Natural killer cell treated with Interleukin-12 subunit alpha and Interleukin-12 subunit beta and Interleukin-15 and Interleukin-18, amount 100 ng/mL, for 72 hours (primary cell): ENCODE measurements around the gene RPS6KA5. TPM values are rescaled to one million over a fixed set of nuclear protein-coding genes. Genes with fewer than 3 reads are reported as not detected.
A peak's percentile ranks its signal among the peaks of the same experiment; 100 is the strongest.

Experiments
- ATAC-seq, 2 donors: fragments of 150-1000 bp; cut with Tn5 transposase in 1 of 2; sonication (Bioruptor Pico), chemical (Tn5 transposase) in 1 of 2; 2 replicates each; pipeline ENCODE4 v1.10.0; 2021
- DNase-seq: peaks from one replicate; pipeline ENCODE4 v3.0.0; 2022; ENCODE audit warnings: low spot score
- H3K27ac Mint-ChIP-seq, 2 donors: 1 replicate in 1 of 2; 2 replicates in 1 of 2; pipeline ENCODE4 v1.8.0; 2022; ENCODE audit warnings: mixed read lengths in 2 of 2, mild to moderate bottlenecking in 1 of 2, moderate library complexity in 1 of 2
- H3K27me3 Mint-ChIP-seq, 2 donors: 1 replicate in 1 of 2; 2 replicates in 1 of 2; pipeline ENCODE4 v1.8.0; 2022; ENCODE audit warnings: mixed read lengths in 2 of 2
- H3K36me3 Mint-ChIP-seq: one replicate; pipeline ENCODE4 v1.8.0; 2022; ENCODE audit warnings: mixed read lengths
- H3K4me1 Mint-ChIP-seq, 2 donors: 1 replicate in 1 of 2; 2 replicates in 1 of 2; pipeline ENCODE4 v1.8.0; 2022; ENCODE audit warnings: low read depth in 2 of 2, mixed read lengths in 2 of 2, mild to moderate bottlenecking in 1 of 2
- H3K4me3 Mint-ChIP-seq: one replicate; pipeline ENCODE4 v1.8.0; 2022; ENCODE audit warnings: mixed read lengths
- H3K9me3 Mint-ChIP-seq: 2 replicates; pipeline ENCODE4 v1.8.0; 2022; ENCODE audit warnings: mixed read lengths
- total RNA-seq, 2 donors: library from RNA; stranded (reverse); gene quantifications; one replicate each; pipeline ENCODE4 v1.2.3, GENCODE V29; 2022

The RPS6KA5 gene
- total RNA-seq, 2 donors from 2014 or later: 20.5 to 47.5 TPM

GRCh38 chr14:91009501-91010152 is 50.8 kb downstream of the RPS6KA5 start:
- Mint-ChIP-seq H3K4me1 (peaks cover 24 to 30% of the 10 kb centered on the region in 2 donors), H3K27me3 (no peaks in the 10 kb centered on the region), H3K27ac (peak overlapping the region; percentile 60 to 82), H3K4me3 (peak overlapping the region; percentile 72), H3K9me3 (no peaks in the 10 kb centered on the region), H3K36me3 (peaks cover 5% of the 10 kb centered on the region)
- peak; percentile 57 to 75 for ATAC-seq
- no peak for DNase-seq

- DNase-seq (no peak), ATAC-seq (peak in 1 of 2 donors; percentile 40)
- Mint-ChIP-seq H3K36me3 (peaks cover 5% of the 10 kb centered on the region), H3K4me1 (peaks cover 24 to 30% of the 10 kb centered on the region in 2 donors), H3K4me3 (peak overlapping the region; percentile 72), H3K9me3 (no peaks in the 10 kb centered on the region), H3K27ac (peak overlapping the region; percentile 60 to 82), H3K27me3 (no peaks in the 10 kb centered on the region)
Measured at GRCh38 chr14:91008759-91009409, 51.6 kb downstream of the RPS6KA5 start.

DNA sequence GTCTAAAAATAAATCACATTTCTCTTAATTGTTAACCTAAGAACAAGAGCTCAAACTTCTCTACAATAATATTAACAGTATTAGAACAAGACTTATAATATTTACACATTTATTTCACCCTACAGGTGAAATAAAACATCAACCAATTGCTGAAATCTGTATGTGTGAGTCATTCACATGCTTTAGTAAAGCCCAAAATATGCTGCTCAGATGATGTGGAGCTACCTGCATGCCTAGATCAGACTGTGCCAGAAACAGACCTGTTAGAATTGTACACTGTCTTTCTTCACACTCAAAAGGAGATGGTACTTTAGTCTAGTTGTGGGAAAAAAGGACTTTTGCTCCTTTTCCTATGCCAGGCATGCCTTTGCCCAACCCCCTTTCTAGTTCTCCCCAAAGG is 54.7 kb downstream of the RPS6KA5 start:
- no peak for ATAC-seq
- H3K36me3 Mint-ChIP-seq: peaks cover 5% of the 10 kb centered on the region
- DNase-seq: no peak
- H3K4me3 Mint-ChIP-seq: no peak overlapping the region
- H3K27ac Mint-ChIP-seq: peak overlapping the region in 1 of 2 donors; percentile 59
- peaks cover 21 to 26% of the 10 kb centered on the region in 2 donors for H3K4me1 Mint-ChIP-seq
- H3K9me3 Mint-ChIP-seq: no peaks in the 10 kb centered on the region
- no peaks in the 10 kb centered on the region for H3K27me3 Mint-ChIP-seq

GRCh38 chr14:91004987-91005386 is 55.5 kb downstream of the RPS6KA5 start:
- H3K4me1 Mint-ChIP-seq: peaks cover 15 to 20% of the 10 kb centered on the region in 2 donors
- ATAC-seq (no peak), DNase-seq (no peak)
- H3K27me3 Mint-ChIP-seq: no peaks in the 10 kb centered on the region
- no peak overlapping the region for H3K4me3 Mint-ChIP-seq
- peaks cover 5% of the 10 kb centered on the region for H3K36me3 Mint-ChIP-seq
- H3K9me3 Mint-ChIP-seq: no peaks in the 10 kb centered on the region
- no peak overlapping the region for H3K27ac Mint-ChIP-seq

DNA sequence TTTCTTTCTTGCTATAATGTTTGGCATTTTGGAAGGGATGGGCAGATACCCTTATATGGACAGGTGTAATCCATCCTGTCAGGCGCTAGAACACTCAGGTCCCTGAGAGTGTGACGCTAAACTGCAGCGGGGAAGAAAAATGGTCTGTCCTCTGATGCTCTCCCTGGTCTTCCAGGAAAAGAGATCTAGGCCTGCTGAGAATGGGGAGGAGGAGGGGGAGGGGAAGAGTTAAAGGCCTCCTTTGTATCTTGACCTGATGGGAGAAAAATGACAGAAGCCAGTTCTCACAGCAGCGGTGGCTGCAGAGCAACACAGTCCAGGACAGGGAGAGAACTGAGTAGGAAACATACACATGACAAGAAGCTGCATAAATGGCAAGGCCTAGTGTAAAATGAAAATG is 61.1 kb downstream of the RPS6KA5 start:
- DNase-seq (no peak), ATAC-seq (no peak)
- H3K36me3 Mint-ChIP-seq: no peaks in the 10 kb centered on the region
- no peak overlapping the region for H3K4me3 Mint-ChIP-seq
- no peaks in the 10 kb centered on the region for H3K27me3 Mint-ChIP-seq
- no peak overlapping the region for H3K27ac Mint-ChIP-seq
- H3K9me3 Mint-ChIP-seq: no peaks in the 10 kb centered on the region
- peaks cover 0 to 5% of the 10 kb centered on the region in 2 donors for H3K4me1 Mint-ChIP-seq

- Mint-ChIP-seq H3K27me3 (no peaks in the 10 kb centered on the region), H3K9me3 (no peaks in the 10 kb centered on the region), H3K4me1 (peaks cover 0 to 14% of the 10 kb centered on the region in 2 donors), H3K27ac (no peak overlapping the region), H3K4me3 (no peak overlapping the region), H3K36me3 (no peaks in the 10 kb centered on the region)
- DNase-seq (no peak), ATAC-seq (no peak)
Measured at GRCh38 chr14:90996967-90997366, 63.5 kb downstream of the RPS6KA5 start.

DNA sequence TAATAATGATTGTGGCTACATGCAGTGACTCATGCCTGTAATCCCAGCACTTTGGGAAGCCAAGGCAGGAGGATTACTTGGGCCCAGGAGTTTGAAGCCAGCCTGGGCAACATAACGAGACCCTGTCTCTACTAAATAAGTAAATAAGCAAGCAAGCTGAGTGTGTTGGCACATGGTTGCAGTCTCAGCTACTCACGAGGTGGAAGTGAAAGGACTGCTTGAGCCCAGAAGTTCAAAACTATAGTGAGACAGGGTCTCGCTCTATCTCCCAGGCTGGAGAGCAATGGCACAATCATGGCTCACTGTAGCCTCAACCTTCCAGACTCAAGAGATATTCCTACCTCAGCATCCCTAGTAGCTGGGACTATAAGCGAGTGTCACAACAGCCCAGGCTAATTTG is 64.7 kb downstream of the RPS6KA5 start:
- H3K9me3 Mint-ChIP-seq: no peaks in the 10 kb centered on the region
- H3K27ac Mint-ChIP-seq: no peak overlapping the region
- no peak for DNase-seq
- H3K4me3 Mint-ChIP-seq: no peak overlapping the region
- ATAC-seq: no peak
- H3K36me3 Mint-ChIP-seq: peaks cover 5% of the 10 kb centered on the region
- H3K4me1 Mint-ChIP-seq: peaks cover 7 to 16% of the 10 kb centered on the region in 2 donors
- H3K27me3 Mint-ChIP-seq: no peaks in the 10 kb centered on the region

- Mint-ChIP-seq H3K27ac (peak overlapping the region in 1 of 2 donors; percentile 37), H3K36me3 (peaks cover 19% of the 10 kb centered on the region), H3K4me3 (no peak overlapping the region), H3K9me3 (no peaks in the 10 kb centered on the region), H3K27me3 (no peaks in the 10 kb centered on the region), H3K4me1 (peaks cover 19 to 21% of the 10 kb centered on the region in 2 donors)
- ATAC-seq (no peak), DNase-seq (no peak)
Measured at GRCh38 chr14:90993792-90994191, 66.6 kb downstream of the RPS6KA5 start.

- H3K9me3 Mint-ChIP-seq: no peaks in the 10 kb centered on the region
- peaks cover 21% of the 10 kb centered on the region in 2 donors for H3K4me1 Mint-ChIP-seq
- DNase-seq (no peak), ATAC-seq (no peak)
- no peak overlapping the region for H3K4me3 Mint-ChIP-seq
- peaks cover 19% of the 10 kb centered on the region for H3K36me3 Mint-ChIP-seq
- H3K27me3 Mint-ChIP-seq: no peaks in the 10 kb centered on the region
- H3K27ac Mint-ChIP-seq: peak overlapping the region in 1 of 2 donors; percentile 42
Measured at GRCh38 chr14:90991690-90992443, 68.6 kb downstream of the RPS6KA5 start.

DNA sequence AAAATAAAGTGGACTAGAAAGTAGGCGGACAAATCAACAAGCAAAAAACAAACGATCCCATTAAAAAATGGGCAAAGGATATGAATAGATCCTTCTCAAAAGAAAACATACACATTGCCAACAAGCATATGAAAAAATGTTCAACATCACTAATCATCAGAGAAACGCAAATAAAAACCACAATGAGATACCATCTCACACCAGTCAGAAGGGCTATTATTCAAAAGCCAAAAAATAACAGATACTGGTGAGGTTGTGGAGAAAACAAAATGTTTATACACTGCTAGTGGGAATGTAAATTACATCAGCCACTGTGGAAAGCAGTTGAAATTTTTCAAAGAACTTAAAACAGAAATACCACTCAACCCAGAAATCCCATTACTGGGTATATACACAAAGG is 70.3 kb downstream of the RPS6KA5 start:
- no peaks in the 10 kb centered on the region for H3K27me3 Mint-ChIP-seq
- H3K4me3 Mint-ChIP-seq: no peak overlapping the region
- no peak for DNase-seq
- no peak for ATAC-seq
- peaks cover 21 to 24% of the 10 kb centered on the region in 2 donors for H3K4me1 Mint-ChIP-seq
- H3K9me3 Mint-ChIP-seq: no peaks in the 10 kb centered on the region
- H3K36me3 Mint-ChIP-seq: peaks cover 19% of the 10 kb centered on the region
- no peak overlapping the region for H3K27ac Mint-ChIP-seq

DNA sequence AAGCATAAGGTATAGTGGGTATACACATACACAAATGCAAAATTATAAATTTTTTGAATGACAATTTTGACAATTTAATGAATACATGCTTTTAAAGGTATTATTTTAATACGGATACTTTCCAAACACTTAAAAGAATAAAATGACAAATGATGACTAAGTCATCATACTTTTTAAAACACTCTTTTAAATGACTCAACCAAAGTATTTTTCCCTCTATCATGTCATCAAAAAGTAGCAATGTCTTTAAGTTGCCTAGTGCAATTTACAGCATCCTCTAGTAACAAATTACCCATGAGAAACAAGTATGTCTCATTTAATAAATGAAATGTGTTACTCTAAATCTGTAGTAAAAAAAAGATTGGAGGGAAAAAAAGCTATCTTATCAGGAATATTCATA is 73.3 kb downstream of the RPS6KA5 start:
- H3K27me3 Mint-ChIP-seq: no peaks in the 10 kb centered on the region
- H3K36me3 Mint-ChIP-seq: peaks cover 19% of the 10 kb centered on the region
- H3K27ac Mint-ChIP-seq: peak overlapping the region in 1 of 2 donors; percentile 24
- H3K4me1 Mint-ChIP-seq: peaks cover 16 to 21% of the 10 kb centered on the region in 2 donors
- no peaks in the 10 kb centered on the region for H3K9me3 Mint-ChIP-seq
- ATAC-seq (no peak), DNase-seq (no peak)
- no peak overlapping the region for H3K4me3 Mint-ChIP-seq

DNA sequence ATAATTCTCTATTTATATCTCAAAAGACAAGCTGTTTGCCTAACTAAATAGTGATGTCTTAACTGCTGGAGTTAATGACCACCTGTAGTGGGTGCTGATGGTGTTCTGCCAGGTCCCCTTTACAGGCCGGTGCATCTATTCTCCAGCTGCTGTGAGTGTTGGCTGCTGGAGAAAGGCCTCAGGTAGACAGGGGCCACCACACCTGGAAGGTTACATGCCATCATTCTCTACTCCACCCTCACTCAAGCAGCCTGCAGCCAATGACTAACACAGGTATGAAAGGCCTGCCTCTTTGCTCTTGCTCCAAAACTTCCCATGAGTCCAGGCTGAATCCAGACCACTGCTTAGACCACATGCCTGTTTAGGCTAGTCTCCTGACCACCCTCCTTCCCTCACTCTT is 73.9 kb downstream of the RPS6KA5 start:
- no peaks in the 10 kb centered on the region for H3K27me3 Mint-ChIP-seq
- H3K4me3 Mint-ChIP-seq: no peak overlapping the region
- H3K4me1 Mint-ChIP-seq: peaks cover 15 to 21% of the 10 kb centered on the region in 2 donors
- H3K27ac Mint-ChIP-seq: no peak overlapping the region
- H3K36me3 Mint-ChIP-seq: peaks cover 19% of the 10 kb centered on the region
- ATAC-seq (no peak), DNase-seq (no peak)
- no peaks in the 10 kb centered on the region for H3K9me3 Mint-ChIP-seq

- Mint-ChIP-seq H3K36me3 (peaks cover 13% of the 10 kb centered on the region), H3K27me3 (no peaks in the 10 kb centered on the region), H3K27ac (no peak overlapping the region)
Measured at GRCh38 chr14:90985601-90986242, 74.7 kb downstream of the RPS6KA5 start.

More at GRCh38 chr14:90985601-90986242, 74.7 kb downstream of the RPS6KA5 start:
- no peak overlapping the region for H3K4me3 Mint-ChIP-seq
- ATAC-seq (no peak), DNase-seq (no peak)
- no peaks in the 10 kb centered on the region for H3K9me3 Mint-ChIP-seq
- H3K4me1 Mint-ChIP-seq: peaks cover 13% of the 10 kb centered on the region in 2 donors
